H1 (cell line): ENCODE results near the gene PTDSS2. TPM values are rescaled to one million over a fixed set of nuclear protein-coding genes. Genes with fewer than 3 reads are reported as not detected.

Experiments
- BACH1 ChIP-seq: IDR thresholded peaks from 2 replicates; pipeline ENCODE4 v1.6.1; 2012; ENCODE audit warnings: low read length, improper control_type of control experiment
- SAP30 ChIP-seq: fragments of 300-600 bp; sonication (generic); IDR thresholded peaks from 2 replicates; pipeline ENCODE4 v1.7.1; 2012; ENCODE audit warnings: low read length, moderate library complexity, mild to moderate bottlenecking, inconsistent platforms; ENCODE audit not compliant: insufficient read depth, insufficient replicate concordance
- TCF12 ChIP-seq: IDR thresholded peaks from 2 replicates; pipeline ENCODE4 v1.6.1; 2011; ENCODE audit warnings: low read depth, mild to moderate bottlenecking, low read length
- TEAD4 ChIP-seq: IDR thresholded peaks from 2 replicates; pipeline ENCODE4 v1.6.1; 2012; ENCODE audit warnings: low read depth, low read length, inconsistent platforms, mixed read lengths
- USF2 ChIP-seq: IDR thresholded peaks from 2 replicates; pipeline ENCODE4 v1.6.1; 2011; ENCODE audit warnings: low read length, improper control_type of control experiment
- YY1 ChIP-seq: IDR thresholded peaks from 2 replicates; pipeline ENCODE4 v1.6.1; 2011; ENCODE audit warnings: low read depth, mild to moderate bottlenecking, low read length
- polyA plus RNA-seq, 7 experiments: library from polyadenylated mRNA; depleted of rRNA in 3 of 7; stranded (reverse) in 5 of 7; unstranded in 2 of 7; fragments of >200 nt in 5 of 7; fragments of 200-250 nt in 2 of 7; gene quantifications; 1 replicate in 5 of 7; 2 replicates in 1 of 7; 4 replicates in 1 of 7; pipeline versions ENCODE4 v1.2.1 to v1.2.3, GENCODE V29; 2011 to 2013; ENCODE audit warnings: missing spikeins in 2 of 7, mixed read lengths in 2 of 7
- total RNA-seq: library from RNA; stranded (reverse); fragmentation: NEBNext Ultra II Directional; extraction: Animal tissue kit (Norgen Biotek cat#: 25700); gene quantifications from 2 replicates; pipeline ENCODE4 v1.2.1, GENCODE V29; 2021
- TF ChIP-seq, protein P1 (sequence below), 3 experiments: IDR thresholded peaks; 1 replicate in 2 of 3; 2 replicates in 1 of 3; pipeline versions ENCODE4 v1.5.1 to v1.6.1; 2011; ENCODE audit warnings: low read length in 3 of 3, mild to moderate bottlenecking in 3 of 3, inconsistent platforms in 2 of 3, low read depth in 1 of 3, moderate library complexity in 1 of 3; ENCODE audit not compliant: insufficient read depth in 1 of 3; ENCODE audit errors: control extremely low read depth in 1 of 3

The PTDSS2 gene
- total and polyA plus RNA-seq, 2 of the 8 experiments (the other 6 are each of a cell fraction or from before 2014, with no cell fraction given) = 48.7 to 68.2 TPM

DNA sequence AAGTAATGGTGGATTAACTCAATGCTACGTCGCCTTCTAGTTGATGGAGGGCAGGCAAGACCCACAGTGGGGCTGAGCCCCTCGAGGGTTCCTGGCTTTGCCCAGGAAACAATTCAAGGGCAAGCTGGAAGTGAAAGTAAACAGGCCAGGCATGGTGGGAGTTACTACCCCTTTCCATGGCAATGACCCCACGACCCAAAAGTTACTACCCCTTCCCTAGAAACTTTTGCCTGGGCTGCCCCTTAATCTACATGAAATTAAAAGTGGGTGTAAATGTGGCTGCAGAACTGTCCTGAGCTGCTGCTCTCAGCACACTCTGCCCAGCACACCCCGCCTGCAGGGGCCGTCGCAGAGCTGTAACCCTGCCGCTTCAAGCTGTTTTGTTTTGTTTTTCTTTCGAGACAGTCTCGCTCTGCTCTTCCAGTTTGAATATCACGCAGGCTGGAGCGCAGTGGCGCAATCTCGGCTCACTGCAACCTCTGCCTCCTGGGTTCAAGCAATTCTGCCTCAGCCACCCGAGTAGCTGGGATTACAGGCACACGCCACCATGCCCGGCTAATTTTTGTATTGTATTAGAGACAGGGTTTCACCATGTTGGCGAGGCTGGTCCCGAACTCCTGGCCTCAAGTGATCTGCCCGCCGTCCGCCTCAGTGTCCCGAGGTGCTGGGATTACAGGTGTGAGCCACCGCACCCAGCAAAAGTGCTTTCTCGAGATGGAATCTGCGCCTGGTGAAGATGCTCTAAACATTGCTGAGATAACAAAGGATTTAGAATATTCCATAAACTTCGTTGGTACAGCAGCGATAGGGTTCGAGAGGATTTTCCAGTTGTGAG lies 62.9 kb downstream of the PTDSS2 start (continued):
- TF ChIP-seq, protein P1, sequence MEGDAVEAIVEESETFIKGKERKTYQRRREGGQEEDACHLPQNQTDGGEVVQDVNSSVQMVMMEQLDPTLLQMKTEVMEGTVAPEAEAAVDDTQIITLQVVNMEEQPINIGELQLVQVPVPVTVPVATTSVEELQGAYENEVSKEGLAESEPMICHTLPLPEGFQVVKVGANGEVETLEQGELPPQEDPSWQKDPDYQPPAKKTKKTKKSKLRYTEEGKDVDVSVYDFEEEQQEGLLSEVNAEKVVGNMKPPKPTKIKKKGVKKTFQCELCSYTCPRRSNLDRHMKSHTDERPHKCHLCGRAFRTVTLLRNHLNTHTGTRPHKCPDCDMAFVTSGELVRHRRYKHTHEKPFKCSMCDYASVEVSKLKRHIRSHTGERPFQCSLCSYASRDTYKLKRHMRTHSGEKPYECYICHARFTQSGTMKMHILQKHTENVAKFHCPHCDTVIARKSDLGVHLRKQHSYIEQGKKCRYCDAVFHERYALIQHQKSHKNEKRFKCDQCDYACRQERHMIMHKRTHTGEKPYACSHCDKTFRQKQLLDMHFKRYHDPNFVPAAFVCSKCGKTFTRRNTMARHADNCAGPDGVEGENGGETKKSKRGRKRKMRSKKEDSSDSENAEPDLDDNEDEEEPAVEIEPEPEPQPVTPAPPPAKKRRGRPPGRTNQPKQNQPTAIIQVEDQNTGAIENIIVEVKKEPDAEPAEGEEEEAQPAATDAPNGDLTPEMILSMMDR (IDR thresholded peaks at IDR 0.05; ENCODE audit: control extremely low read depth in 1 of 3, insufficient read depth in 1 of 3, low read depth in 1 of 3, low read length in 3 of 3) = no peak
- TF ChIP-seq TCF12 (no peak), YY1 (no peak), SAP30 (no peak), USF2 (no peak), BACH1 (no peak), TEAD4 (no peak)
